ENCODE measurements around the gene POU4F3. TPM values are rescaled to one million over a fixed set of nuclear protein-coding genes. Genes with fewer than 3 reads are reported as not detected.

Gene POU4F3
- total RNA-seq, 1 experiment from 2014 or later: not detected

DNA sequence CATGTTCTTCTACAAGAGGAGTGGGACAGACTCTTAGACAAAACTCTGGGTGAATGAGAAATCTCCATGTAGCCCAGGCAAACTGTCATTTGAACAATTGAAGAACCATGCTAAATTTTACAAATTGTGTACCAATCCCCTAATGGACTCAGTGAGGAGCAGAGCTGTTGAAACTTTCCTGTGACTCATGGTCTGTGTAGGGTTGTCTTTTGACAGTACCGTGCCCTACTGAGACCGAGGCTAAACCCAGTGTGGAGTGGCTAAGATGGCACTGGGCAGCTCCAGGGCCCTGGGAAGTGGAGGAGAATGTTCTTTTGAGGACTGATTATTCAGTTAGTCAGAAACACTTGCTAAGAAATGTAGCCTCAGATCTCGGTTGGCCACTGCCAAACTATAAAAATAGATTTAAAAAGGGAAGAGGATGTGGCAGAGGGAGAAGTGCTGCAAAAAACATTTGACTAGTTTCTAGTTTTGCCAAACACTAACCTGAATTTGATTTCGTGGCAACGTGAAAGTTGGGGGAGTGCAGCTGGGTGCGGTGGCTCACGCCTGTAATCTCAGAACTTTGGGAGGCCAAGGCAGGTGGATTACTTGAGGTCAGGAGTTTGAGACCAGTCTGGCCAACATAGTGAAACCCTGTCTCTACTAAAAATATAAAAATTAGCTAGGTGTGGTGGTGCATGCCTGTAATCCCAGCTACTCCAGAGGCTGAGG, 24.7 kb downstream of the POU4F3 start:
- Mint-ChIP-seq H3K36me3 (no peaks in the 10 kb centered on the region), H3K9me3 (no peaks in the 10 kb centered on the region), H3K27ac (no peak overlapping the region), H3K4me3 (no peak overlapping the region), H3K27me3 (ENCODE audit: low read depth) (peaks cover 11% of the 10 kb centered on the region), H3K4me1 (peaks cover 19% of the 10 kb centered on the region)
- ChIA-PET CTCF (no interaction called here), POLR2A (no interaction called here)
- TF ChIP-seq ATF1 (CRISPR knock-in tag; IDR thresholded peaks at IDR 0.05): no peak
- no peak for TF ChIP-seq NFYB (CRISPR knock-in tag; conservative IDR thresholded peaks at IDR 0.05; ENCODE audit: low read depth)
- TF ChIP-seq ZNF232 (CRISPR knock-in tag; IDR thresholded peaks at IDR 0.05): no peak
- no peak for TF ChIP-seq E2F5 (CRISPR knock-in tag; IDR thresholded peaks at IDR 0.05)
- no peak for TF ChIP-seq ARID4B (CRISPR knock-in tag; IDR thresholded peaks at IDR 0.05; ENCODE audit: borderline replicate concordance)
- no peak for TF ChIP-seq ATF2 (CRISPR knock-in tag; IDR thresholded peaks at IDR 0.05; ENCODE audit: borderline replicate concordance, low read depth)
- TF ChIP-seq E2F4 (CRISPR knock-in tag; IDR thresholded peaks at IDR 0.05; ENCODE audit: borderline replicate concordance, low read depth): no peak
- TF ChIP-seq NR2C2 (CRISPR knock-in tag; IDR thresholded peaks at IDR 0.05): no peak
- TF ChIP-seq ZNF396 (CRISPR knock-in tag; IDR thresholded peaks at IDR 0.05; ENCODE audit: borderline replicate concordance): no peak
- TF ChIP-seq FOXK1 (CRISPR knock-in tag; IDR thresholded peaks at IDR 0.05): no peak
- TF ChIP-seq, protein P1, sequence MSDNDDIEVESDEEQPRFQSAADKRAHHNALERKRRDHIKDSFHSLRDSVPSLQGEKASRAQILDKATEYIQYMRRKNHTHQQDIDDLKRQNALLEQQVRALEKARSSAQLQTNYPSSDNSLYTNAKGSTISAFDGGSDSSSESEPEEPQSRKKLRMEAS (CRISPR knock-in tag; IDR thresholded peaks at IDR 0.05): no peak
- no peak for TF ChIP-seq NFATC4 (CRISPR knock-in tag; IDR thresholded peaks at IDR 0.05)
- no peak for TF ChIP-seq CREB1 (CRISPR knock-in tag; IDR thresholded peaks at IDR 0.05)
- TF ChIP-seq, protein P2, sequence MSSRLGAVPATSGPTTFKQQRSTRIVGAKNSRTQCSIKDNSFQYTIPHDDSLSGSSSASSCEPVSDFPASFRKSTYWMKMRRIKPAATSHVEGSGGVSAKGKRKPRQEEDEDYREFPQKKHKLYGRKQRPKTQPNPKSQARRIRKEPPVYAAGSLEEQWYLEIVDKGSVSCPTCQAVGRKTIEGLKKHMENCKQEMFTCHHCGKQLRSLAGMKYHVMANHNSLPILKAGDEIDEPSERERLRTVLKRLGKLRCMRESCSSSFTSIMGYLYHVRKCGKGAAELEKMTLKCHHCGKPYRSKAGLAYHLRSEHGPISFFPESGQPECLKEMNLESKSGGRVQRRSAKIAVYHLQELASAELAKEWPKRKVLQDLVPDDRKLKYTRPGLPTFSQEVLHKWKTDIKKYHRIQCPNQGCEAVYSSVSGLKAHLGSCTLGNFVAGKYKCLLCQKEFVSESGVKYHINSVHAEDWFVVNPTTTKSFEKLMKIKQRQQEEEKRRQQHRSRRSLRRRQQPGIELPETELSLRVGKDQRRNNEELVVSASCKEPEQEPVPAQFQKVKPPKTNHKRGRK (CRISPR knock-in tag; IDR thresholded peaks at IDR 0.05; ENCODE audit: borderline replicate concordance): no peak
- TF ChIP-seq, protein P3, sequence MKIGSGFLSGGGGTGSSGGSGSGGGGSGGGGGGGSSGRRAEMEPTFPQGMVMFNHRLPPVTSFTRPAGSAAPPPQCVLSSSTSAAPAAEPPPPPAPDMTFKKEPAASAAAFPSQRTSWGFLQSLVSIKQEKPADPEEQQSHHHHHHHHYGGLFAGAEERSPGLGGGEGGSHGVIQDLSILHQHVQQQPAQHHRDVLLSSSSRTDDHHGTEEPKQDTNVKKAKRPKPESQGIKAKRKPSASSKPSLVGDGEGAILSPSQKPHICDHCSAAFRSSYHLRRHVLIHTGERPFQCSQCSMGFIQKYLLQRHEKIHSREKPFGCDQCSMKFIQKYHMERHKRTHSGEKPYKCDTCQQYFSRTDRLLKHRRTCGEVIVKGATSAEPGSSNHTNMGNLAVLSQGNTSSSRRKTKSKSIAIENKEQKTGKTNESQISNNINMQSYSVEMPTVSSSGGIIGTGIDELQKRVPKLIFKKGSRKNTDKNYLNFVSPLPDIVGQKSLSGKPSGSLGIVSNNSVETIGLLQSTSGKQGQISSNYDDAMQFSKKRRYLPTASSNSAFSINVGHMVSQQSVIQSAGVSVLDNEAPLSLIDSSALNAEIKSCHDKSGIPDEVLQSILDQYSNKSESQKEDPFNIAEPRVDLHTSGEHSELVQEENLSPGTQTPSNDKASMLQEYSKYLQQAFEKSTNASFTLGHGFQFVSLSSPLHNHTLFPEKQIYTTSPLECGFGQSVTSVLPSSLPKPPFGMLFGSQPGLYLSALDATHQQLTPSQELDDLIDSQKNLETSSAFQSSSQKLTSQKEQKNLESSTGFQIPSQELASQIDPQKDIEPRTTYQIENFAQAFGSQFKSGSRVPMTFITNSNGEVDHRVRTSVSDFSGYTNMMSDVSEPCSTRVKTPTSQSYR (CRISPR knock-in tag; IDR thresholded peaks at IDR 0.05): no peak
- TF ChIP-seq ZNF138 (CRISPR knock-in tag; conservative IDR thresholded peaks at IDR 0.05): no peak
- DNase-seq (ENCODE audit: low spot score) (no peak), ATAC-seq (no peak)

Measured in WTC11 (cell line).